ENCODE data around the gene YEATS2. TPM values are rescaled to one million over a fixed set of nuclear protein-coding genes. Genes with fewer than 3 reads are reported as not detected.

The YEATS2 gene
- total and polyA plus RNA-seq, 7 donors = 1.8 to 8.9 (median 4.6) TPM

GRCh38 chr3:183690402-183690995, 7.1 kb upstream of the YEATS2 start:
- no peak overlapping the region for H3K4me3 ChIP-seq
- H3K4me1 ChIP-seq = no peaks in the 10 kb centered on the region
- no peaks in the 10 kb centered on the region for H3K9me3 ChIP-seq
- no peaks in the 10 kb centered on the region for H3K36me3 ChIP-seq (ENCODE audit: insufficient read depth in 1 of 2, low read depth in 1 of 2)
- ATAC-seq (no peak), DNase-seq (no peak)
- no peak overlapping the region for H3K27ac ChIP-seq
- intact Hi-C loops (cut with DNase I) = no loop called here
- WGBS, 3 donors = 72 to 87% (median 79%) methylated on average over 11 of the region's 11 CpGs
- no peak for TF ChIP-seq CTCF (IDR thresholded peaks at IDR 0.05)
- H3K27me3 ChIP-seq (ENCODE audit: insufficient read depth in 3 of 3, low read length in 2 of 3) = no peaks in the 10 kb centered on the region

- intact Hi-C loops (cut with DNase I) = no loop called here
These were observed 5.2 kb upstream of the YEATS2 start for GRCh38 chr3:183692436-183692835.

GRCh38 chr3:183695569-183696364, 1.8 kb upstream of the YEATS2 start:
- ATAC-seq = no peak

More at GRCh38 chr3:183692436-183692835, 5.2 kb upstream of the YEATS2 start:
- no peak overlapping the region for H3K4me3 ChIP-seq
- WGBS, 3 donors = 91 to 94% (median 91%) methylated on average over 10 of the region's 10 CpGs
- no peaks in the 10 kb centered on the region for H3K27me3 ChIP-seq (ENCODE audit: insufficient read depth in 3 of 3, low read length in 2 of 3)
- no peaks in the 10 kb centered on the region for H3K4me1 ChIP-seq
- ATAC-seq = no peak
- no peak for DNase-seq
- H3K27ac ChIP-seq = no peak overlapping the region
- no peaks in the 10 kb centered on the region for H3K36me3 ChIP-seq (ENCODE audit: insufficient read depth in 1 of 2, low read depth in 1 of 2)
- TF ChIP-seq CTCF (IDR thresholded peaks at IDR 0.05) = no peak
- no peaks in the 10 kb centered on the region for H3K9me3 ChIP-seq

GRCh38 chr3:183697123-183697609, 431 bp upstream of the YEATS2 start:
- no peak for DNase-seq
- Histone ChIP-seq H3K4me1 (peaks cover 26% of the 10 kb centered on the region), H3K36me3 (ENCODE audit: insufficient read depth in 1 of 2, low read depth in 1 of 2) (no peaks in the 10 kb centered on the region), H3K27ac (peak overlapping the region; percentile 91), H3K9me3 (no peaks in the 10 kb centered on the region), H3K27me3 (ENCODE audit: insufficient read depth in 3 of 3, low read length in 2 of 3) (no peaks in the 10 kb centered on the region), H3K4me3 (peak overlapping the region; percentile 99)
- intact Hi-C loops (cut with DNase I) = no loop called here
- WGBS, 3 donors = 34 to 38% (median 34%) methylated on average over 4 of the region's 4 CpGs
- peak in 2 of 4 donors; percentile 2 to 32 for ATAC-seq
- no peak for TF ChIP-seq CTCF (IDR thresholded peaks at IDR 0.05)

More at GRCh38 chr3:183695569-183696364, 1.8 kb upstream of the YEATS2 start:
- WGBS, 3 donors = 74 to 93% (median 82%) methylated on average over 7 of the region's 7 CpGs
- intact Hi-C loops (cut with DNase I) = no loop called here
- peaks cover 18% of the 10 kb centered on the region for H3K4me1 ChIP-seq
- no peaks in the 10 kb centered on the region for H3K36me3 ChIP-seq (ENCODE audit: insufficient read depth in 1 of 2, low read depth in 1 of 2)
- no peaks in the 10 kb centered on the region for H3K27me3 ChIP-seq (ENCODE audit: insufficient read depth in 3 of 3, low read length in 2 of 3)
- no peak overlapping the region for H3K27ac ChIP-seq
- no peak overlapping the region for H3K4me3 ChIP-seq
- DNase-seq = no peak
- TF ChIP-seq CTCF (IDR thresholded peaks at IDR 0.05) = no peak
- no peaks in the 10 kb centered on the region for H3K9me3 ChIP-seq
